ENCODE results near the gene SLC23A2. TPM values are rescaled to one million over a fixed set of nuclear protein-coding genes. Genes with fewer than 3 reads are reported as not detected.

The SLC23A2 gene
- total RNA-seq, 1 donor from 2014 or later, result 20.8 TPM

GRCh38 chr20:4848041-4848440 lies 153.3 kb downstream of the SLC23A2 start:
- TF ChIP-seq, protein P1, sequence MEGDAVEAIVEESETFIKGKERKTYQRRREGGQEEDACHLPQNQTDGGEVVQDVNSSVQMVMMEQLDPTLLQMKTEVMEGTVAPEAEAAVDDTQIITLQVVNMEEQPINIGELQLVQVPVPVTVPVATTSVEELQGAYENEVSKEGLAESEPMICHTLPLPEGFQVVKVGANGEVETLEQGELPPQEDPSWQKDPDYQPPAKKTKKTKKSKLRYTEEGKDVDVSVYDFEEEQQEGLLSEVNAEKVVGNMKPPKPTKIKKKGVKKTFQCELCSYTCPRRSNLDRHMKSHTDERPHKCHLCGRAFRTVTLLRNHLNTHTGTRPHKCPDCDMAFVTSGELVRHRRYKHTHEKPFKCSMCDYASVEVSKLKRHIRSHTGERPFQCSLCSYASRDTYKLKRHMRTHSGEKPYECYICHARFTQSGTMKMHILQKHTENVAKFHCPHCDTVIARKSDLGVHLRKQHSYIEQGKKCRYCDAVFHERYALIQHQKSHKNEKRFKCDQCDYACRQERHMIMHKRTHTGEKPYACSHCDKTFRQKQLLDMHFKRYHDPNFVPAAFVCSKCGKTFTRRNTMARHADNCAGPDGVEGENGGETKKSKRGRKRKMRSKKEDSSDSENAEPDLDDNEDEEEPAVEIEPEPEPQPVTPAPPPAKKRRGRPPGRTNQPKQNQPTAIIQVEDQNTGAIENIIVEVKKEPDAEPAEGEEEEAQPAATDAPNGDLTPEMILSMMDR (IDR thresholded peaks at IDR 0.05; ENCODE audit: insufficient read depth, low read depth, low read length), result no peak
- TF ChIP-seq EZH2 (IDR thresholded peaks at IDR 0.05; ENCODE audit: insufficient read depth, low read length), result no peak
- no peaks in the 10 kb centered on the region for H3K36me3 Mint-ChIP-seq (ENCODE audit: low read depth, unreplicated experiment)
- no peak overlapping the region for H3K9ac ChIP-seq (ENCODE audit: low read length)
- H3K27ac Mint-ChIP-seq (ENCODE audit: unreplicated experiment), result no peak overlapping the region
- no peaks in the 10 kb centered on the region for H3K27me3 ChIP-seq (ENCODE audit: insufficient read depth, low read length)
- no peaks in the 10 kb centered on the region for H3K4me1 ChIP-seq (ENCODE audit: insufficient read depth, low read length)
- no peak overlapping the region for H3K27ac ChIP-seq (ENCODE audit: low read depth, low read length)
- H3K9me3 Mint-ChIP-seq (ENCODE audit: unreplicated experiment), result peaks cover 3% of the 10 kb centered on the region
- H2AFZ ChIP-seq (ENCODE audit: low read depth, low read length), result no peak overlapping the region
- H4K20me1 ChIP-seq (ENCODE audit: insufficient read depth, low read length), result no peaks in the 10 kb centered on the region
- H3K9me3 ChIP-seq (ENCODE audit: insufficient read depth, low read depth, low read length), result no peaks in the 10 kb centered on the region
- no peaks in the 10 kb centered on the region for H3K36me3 ChIP-seq (ENCODE audit: insufficient read depth, low read length)
- DNase-seq (ENCODE audit: low read depth) (no peak), FAIRE-seq (no peak)
- no peak overlapping the region for H3K4me2 ChIP-seq (ENCODE audit: low read length)
- H3K4me3 Mint-ChIP-seq (ENCODE audit: unreplicated experiment), result no peak overlapping the region
- H3K4me1 Mint-ChIP-seq (ENCODE audit: low read depth, unreplicated experiment), result no peaks in the 10 kb centered on the region
- H3K79me2 ChIP-seq (ENCODE audit: insufficient read depth, low read length), result no peaks in the 10 kb centered on the region
- no peak overlapping the region for H3K4me3 ChIP-seq (ENCODE audit: insufficient read depth, low read depth, low read length)
- H3K27me3 Mint-ChIP-seq (ENCODE audit: low read depth, unreplicated experiment), result no peaks in the 10 kb centered on the region

DNA sequence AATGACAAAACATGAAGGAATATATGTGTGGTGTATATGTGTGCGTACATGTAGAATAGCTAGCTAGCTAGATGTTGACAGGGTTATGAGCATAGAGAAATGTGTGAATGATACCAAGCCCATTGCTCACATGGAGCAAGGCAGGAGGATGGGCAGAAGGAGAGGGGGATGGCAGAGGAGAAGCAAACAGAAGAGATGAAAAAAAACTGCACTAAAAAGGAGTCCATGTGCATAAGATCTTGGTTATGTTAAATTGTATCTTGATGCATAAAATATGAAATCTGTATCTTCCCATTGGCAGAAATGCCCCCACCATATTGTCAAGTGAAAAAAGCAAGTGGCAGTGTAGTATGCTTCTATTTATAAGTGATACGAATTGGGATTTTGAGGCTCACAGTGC lies 154.5 kb downstream of the SLC23A2 start:
- Mint-ChIP-seq H3K36me3 (ENCODE audit: low read depth, unreplicated experiment) (no peaks in the 10 kb centered on the region), H3K9me3 (ENCODE audit: unreplicated experiment) (peaks cover 3% of the 10 kb centered on the region), H3K27ac (ENCODE audit: unreplicated experiment) (no peak overlapping the region), H3K4me3 (ENCODE audit: unreplicated experiment) (no peak overlapping the region), H3K27me3 (ENCODE audit: low read depth, unreplicated experiment) (no peaks in the 10 kb centered on the region), H3K4me1 (ENCODE audit: low read depth, unreplicated experiment) (no peaks in the 10 kb centered on the region)
- H3K36me3 ChIP-seq (ENCODE audit: insufficient read depth, low read length), result no peaks in the 10 kb centered on the region
- TF ChIP-seq, protein P1 (IDR thresholded peaks at IDR 0.05; ENCODE audit: insufficient read depth, low read depth, low read length), result no peak
- no peak for TF ChIP-seq EZH2 (IDR thresholded peaks at IDR 0.05; ENCODE audit: insufficient read depth, low read length)
- H4K20me1 ChIP-seq (ENCODE audit: insufficient read depth, low read length), result no peaks in the 10 kb centered on the region
- H3K27me3 ChIP-seq (ENCODE audit: insufficient read depth, low read length), result no peaks in the 10 kb centered on the region
- H2AFZ ChIP-seq (ENCODE audit: low read depth, low read length), result no peak overlapping the region
- no peaks in the 10 kb centered on the region for H3K79me2 ChIP-seq (ENCODE audit: insufficient read depth, low read length)
- no peak overlapping the region for H3K4me3 ChIP-seq (ENCODE audit: insufficient read depth, low read depth, low read length)
- H3K4me1 ChIP-seq (ENCODE audit: insufficient read depth, low read length), result no peaks in the 10 kb centered on the region
- FAIRE-seq, result no peak
- no peak overlapping the region for H3K9ac ChIP-seq (ENCODE audit: low read length)
- DNase-seq (ENCODE audit: low read depth), result no peak
- H3K27ac ChIP-seq (ENCODE audit: low read depth, low read length), result no peak overlapping the region
- no peaks in the 10 kb centered on the region for H3K9me3 ChIP-seq (ENCODE audit: insufficient read depth, low read depth, low read length)
- no peak overlapping the region for H3K4me2 ChIP-seq (ENCODE audit: low read length)

- Mint-ChIP-seq H3K4me3 (ENCODE audit: unreplicated experiment) (no peak overlapping the region), H3K27ac (ENCODE audit: unreplicated experiment) (no peak overlapping the region), H3K4me1 (ENCODE audit: low read depth, unreplicated experiment) (no peaks in the 10 kb centered on the region), H3K36me3 (ENCODE audit: low read depth, unreplicated experiment) (no peaks in the 10 kb centered on the region), H3K9me3 (ENCODE audit: unreplicated experiment) (peaks cover 10% of the 10 kb centered on the region), H3K27me3 (ENCODE audit: low read depth, unreplicated experiment) (peaks cover 5% of the 10 kb centered on the region)
- H4K20me1 ChIP-seq (ENCODE audit: insufficient read depth, low read length), result no peaks in the 10 kb centered on the region
- FAIRE-seq (no peak), DNase-seq (ENCODE audit: low read depth) (no peak)
- no peak overlapping the region for H3K4me3 ChIP-seq (ENCODE audit: insufficient read depth, low read depth, low read length)
- no peaks in the 10 kb centered on the region for H3K9me3 ChIP-seq (ENCODE audit: insufficient read depth, low read depth, low read length)
- H3K27ac ChIP-seq (ENCODE audit: low read depth, low read length), result no peak overlapping the region
- H3K4me1 ChIP-seq (ENCODE audit: insufficient read depth, low read length), result no peaks in the 10 kb centered on the region
- no peak overlapping the region for H3K9ac ChIP-seq (ENCODE audit: low read length)
- H2AFZ ChIP-seq (ENCODE audit: low read depth, low read length), result no peak overlapping the region
- H3K79me2 ChIP-seq (ENCODE audit: insufficient read depth, low read length), result no peaks in the 10 kb centered on the region
- H3K27me3 ChIP-seq (ENCODE audit: insufficient read depth, low read length), result no peaks in the 10 kb centered on the region
- no peak overlapping the region for H3K4me2 ChIP-seq (ENCODE audit: low read length)
- TF ChIP-seq, protein P1 (IDR thresholded peaks at IDR 0.05; ENCODE audit: insufficient read depth, low read depth, low read length), result no peak
- no peak for TF ChIP-seq EZH2 (IDR thresholded peaks at IDR 0.05; ENCODE audit: insufficient read depth, low read length)
- no peaks in the 10 kb centered on the region for H3K36me3 ChIP-seq (ENCODE audit: insufficient read depth, low read length)
Measured at GRCh38 chr20:4844751-4845465, 156.4 kb downstream of the SLC23A2 start.

All from astrocyte (in vitro differentiated cells and primary cell).